GM21526 (cell line): ENCODE measurements around the gene HNRNPF.

Experiments
- ATAC-seq: cut with Tn5 transposase; IDR thresholded peaks from one replicate; pipeline ENCODE4 v1.9.1; 2021; ENCODE audit warnings: moderate library complexity; ENCODE audit not compliant: unreplicated experiment, low FRiP score

The HNRNPF gene

GRCh38 chr10:43383204-43383971 is 25.6 kb downstream of the HNRNPF start:
- no peak for ATAC-seq

GRCh38 chr10:43380610-43381222 is 28.3 kb downstream of the HNRNPF start:
- ATAC-seq: no peak

GRCh38 chr10:43377424-43377883 is 31.5 kb downstream of the HNRNPF start:
- ATAC-seq: no peak

DNA sequence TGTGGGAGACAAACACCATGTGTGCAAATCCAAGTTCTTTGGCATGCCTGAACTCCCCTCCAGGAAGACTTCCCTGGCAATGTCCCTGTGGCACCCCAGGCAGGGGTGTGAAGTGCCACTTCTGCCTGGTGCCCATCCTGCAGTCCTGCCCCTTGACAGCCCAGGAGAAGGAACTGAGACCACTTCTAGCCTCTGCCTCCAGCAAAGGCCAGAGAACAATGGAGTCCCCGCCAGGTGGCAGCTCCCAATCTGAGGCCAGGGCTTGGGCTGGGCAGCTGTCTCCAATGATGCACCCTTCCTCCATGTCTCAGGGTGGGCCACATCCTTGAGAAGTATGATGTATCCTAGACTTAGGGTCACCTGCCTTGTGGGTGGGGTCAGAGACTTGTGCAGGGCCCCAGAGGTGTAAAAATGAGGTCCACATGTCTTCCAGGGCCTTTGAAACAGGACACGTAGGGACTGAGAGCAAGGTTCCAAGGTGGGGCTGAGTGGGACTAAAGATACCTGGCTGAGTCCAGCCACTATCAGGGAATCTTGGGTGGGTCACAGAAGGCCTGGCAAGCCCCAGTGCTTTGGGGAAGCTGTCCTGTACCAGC is 32.1 kb downstream of the HNRNPF start:
- ATAC-seq: no peak

- ATAC-seq: no peak
These were observed 32.8 kb downstream of the HNRNPF start for GRCh38 chr10:43376046-43376635.

GRCh38 chr10:43375401-43376020 is 33.5 kb downstream of the HNRNPF start:
- ATAC-seq: no peak

DNA sequence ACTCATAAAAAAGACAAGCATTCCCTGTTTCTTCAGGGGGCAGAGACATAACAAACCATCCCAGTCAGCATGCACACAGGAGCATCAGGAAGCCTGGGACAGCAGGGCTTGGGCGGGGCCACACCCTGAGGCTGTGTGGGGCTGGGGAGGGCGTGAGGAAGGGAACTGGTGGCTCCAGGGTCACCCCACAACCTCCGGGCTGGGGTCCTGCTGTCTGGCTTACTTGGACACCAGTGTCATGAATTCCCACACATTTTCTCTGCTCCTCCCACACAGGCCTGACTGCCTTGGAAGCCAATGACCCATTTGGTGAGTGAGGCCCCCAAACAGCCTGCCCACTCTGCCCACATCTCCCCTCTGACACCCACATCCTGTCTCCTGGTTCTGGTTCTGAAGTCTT is 34.8 kb downstream of the HNRNPF start:
- ATAC-seq: no peak

DNA sequence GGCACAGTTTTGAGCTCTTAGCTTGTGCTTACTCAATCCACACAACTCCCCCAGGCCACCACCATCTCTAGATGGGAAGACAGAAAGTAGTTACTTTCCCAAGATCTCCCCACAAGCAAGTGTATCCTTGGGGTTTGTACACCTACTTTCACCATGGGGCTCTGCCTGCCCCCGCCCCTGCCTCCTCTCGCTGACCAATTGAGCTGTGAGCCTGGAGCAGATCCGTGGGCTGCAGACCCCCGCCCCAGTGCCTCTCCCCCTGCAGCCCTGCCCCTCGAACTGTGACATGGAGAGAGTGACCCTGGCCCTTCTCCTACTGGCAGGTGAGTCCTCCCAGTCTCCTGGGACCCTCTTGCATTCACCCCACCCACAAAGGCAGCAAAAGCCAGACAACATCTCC is 35.5 kb downstream of the HNRNPF start:
- no peak for ATAC-seq

GRCh38 chr10:43372765-43373361 is 36.1 kb downstream of the HNRNPF start:
- ATAC-seq: no peak

- ATAC-seq: no peak
These were observed 37.6 kb downstream of the HNRNPF start, which contains the start of gene FXYD4 for GRCh38 chr10:43371418-43371817. FXYD4 (plus strand) TSS chr10:43371636; CDS start chr10:43373747, 2,111 bp downstream.

- ATAC-seq: no peak
These were observed 38.2 kb downstream of the HNRNPF start for GRCh38 chr10:43370671-43371215.

GRCh38 chr10:43369921-43370320 is 39.1 kb downstream of the HNRNPF start:
- ATAC-seq: no peak

DNA sequence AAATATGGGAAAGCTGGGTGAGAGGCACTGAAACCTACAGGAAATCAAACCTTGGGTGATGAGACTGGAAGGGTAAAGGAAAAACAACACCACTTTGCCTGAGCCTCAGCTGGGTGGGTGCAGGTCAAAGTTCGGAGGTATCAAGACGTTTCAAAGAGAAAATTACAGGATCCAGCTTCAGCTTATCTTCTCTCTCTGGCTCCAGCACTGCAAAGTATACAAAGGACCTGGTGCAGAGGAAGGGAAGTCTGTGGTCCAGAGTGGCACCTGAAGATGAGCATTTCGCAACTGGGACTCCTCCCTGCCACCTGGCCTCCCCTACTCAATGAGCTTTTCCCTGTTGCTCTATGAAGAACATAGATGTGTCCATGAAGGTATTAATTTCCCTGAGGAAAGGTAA is 44.0 kb downstream of the HNRNPF start:
- ATAC-seq: no peak

- peak; percentile 97 for ATAC-seq
These were observed 46.7 kb downstream of the HNRNPF start for GRCh38 chr10:43362191-43362839.

DNA sequence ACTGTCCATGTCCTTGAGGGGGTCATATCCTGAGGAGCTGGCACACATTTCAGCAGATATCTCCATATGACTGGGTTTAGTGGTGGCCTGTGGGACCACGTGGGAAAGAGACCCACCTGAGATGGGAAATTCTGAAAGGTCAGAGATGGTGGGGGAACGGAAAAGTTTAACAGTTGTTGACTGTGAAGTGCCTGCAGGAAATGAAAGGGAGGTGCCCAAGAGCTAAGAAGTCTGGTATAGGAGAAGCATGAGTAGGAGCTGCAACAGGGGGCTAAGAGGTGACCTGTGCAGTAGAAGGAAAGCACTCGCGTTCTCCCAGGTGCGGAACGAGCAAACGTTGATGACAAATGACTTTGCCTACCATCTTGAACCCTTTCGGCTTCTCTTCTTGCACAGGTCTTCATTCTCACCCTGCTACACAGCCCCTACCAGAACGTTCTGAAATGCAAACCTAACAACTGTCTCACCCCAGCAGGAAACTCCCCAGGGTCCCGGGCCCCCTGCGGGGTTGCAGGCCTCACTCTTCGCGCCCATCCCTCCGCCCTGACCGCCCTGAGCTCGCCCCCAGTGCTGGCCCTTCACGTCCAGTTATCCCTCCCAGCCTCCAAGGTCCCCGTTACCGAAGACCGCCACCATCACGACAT is 47.3 kb downstream of the HNRNPF start:
- ATAC-seq: no peak

- ATAC-seq: no peak
These were observed 48.9 kb downstream of the HNRNPF start for GRCh38 chr10:43360086-43360485.

DNA sequence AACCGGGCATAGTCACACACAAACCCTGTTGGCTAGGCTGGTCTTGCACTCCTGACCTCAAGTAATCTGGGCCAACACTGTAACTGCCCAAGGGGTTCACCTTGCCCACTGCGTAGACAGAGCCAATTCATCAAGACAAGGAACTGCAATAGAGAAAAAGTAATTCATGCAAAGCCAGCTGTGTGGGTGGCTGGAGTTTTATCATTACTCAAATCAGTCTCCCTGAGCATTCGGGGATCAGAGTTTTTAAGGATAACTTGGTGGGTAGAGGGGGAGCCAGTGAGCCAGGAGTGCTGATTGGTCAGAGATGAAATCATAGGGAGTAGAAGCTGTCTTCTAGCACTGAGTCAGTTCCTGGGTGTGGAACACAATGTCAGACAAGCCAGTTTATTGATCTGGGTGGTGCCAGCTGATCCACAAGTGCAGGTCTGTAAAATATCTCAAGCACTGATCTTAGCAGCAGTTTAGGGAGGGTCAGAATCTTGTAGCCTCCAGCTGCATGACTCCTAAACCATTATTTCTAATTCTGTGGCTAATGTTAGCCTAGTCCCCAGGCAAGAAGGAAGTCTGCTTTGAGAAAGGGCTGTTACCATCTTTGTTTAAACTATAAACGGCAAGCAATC is 53.1 kb downstream of the HNRNPF start:
- ATAC-seq: no peak

- no peak for ATAC-seq
These were observed 54.1 kb downstream of the HNRNPF start for GRCh38 chr10:43354879-43355380.

DNA sequence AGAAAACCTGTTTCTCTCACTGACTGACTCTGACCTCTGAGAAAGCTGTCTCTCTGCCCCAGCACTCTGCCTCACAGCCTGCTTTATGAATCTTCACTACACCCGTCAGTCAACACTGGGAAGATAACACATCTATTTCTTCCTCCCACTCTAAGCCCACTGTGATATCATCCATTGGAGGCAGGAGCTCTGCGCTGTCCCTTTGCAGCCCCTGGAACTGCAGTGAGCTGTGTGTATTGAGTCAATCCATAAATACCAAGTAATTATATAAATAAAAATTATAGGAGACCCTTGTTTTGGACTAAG is 54.7 kb downstream of the HNRNPF start:
- ATAC-seq: no peak
